Activated CD4-positive, alpha-beta T cell treated with anti-CD3 and anti-CD28 coated beads, Interleukin-2, amount 10 ng/mL, durations not matched to agents 24 days and 14 days (primary cell): Measurements from ENCODE around the gene SNX8. TPM values are rescaled to one million over a fixed set of nuclear protein-coding genes. Genes with fewer than 3 reads are reported as not detected.
A peak's percentile ranks its signal among the peaks of the same experiment; 100 is the strongest.

Experiments
- DNase-seq: peaks from one replicate; pipeline ENCODE4 v3.0.0; 2022
- H3K27ac Mint-ChIP-seq: one replicate; pipeline ENCODE4 v1.8.0; 2022; ENCODE audit warnings: mild to moderate bottlenecking, mixed read lengths
- H3K27me3 Mint-ChIP-seq: one replicate; pipeline ENCODE4 v1.8.0; 2022; ENCODE audit warnings: mixed read lengths
- H3K36me3 Mint-ChIP-seq: one replicate; pipeline ENCODE4 v1.8.0; 2022; ENCODE audit warnings: low read depth, mild to moderate bottlenecking, mixed read lengths
- H3K4me1 Mint-ChIP-seq: one replicate; pipeline ENCODE4 v1.8.0; 2021; ENCODE audit warnings: mixed read lengths
- H3K4me3 Mint-ChIP-seq: one replicate; pipeline ENCODE4 v1.8.0; 2022; ENCODE audit warnings: mild to moderate bottlenecking, moderate library complexity, mixed read lengths
- H3K9me3 Mint-ChIP-seq: one replicate; pipeline ENCODE4 v1.8.0; 2021; ENCODE audit warnings: mixed read lengths
- intact Hi-C: fragments of 100-400 bp; cut with micrococcal nuclease; formaldehyde crosslinking; loops from one replicate; pipeline ENCODE4 v1.15.1; 2023
- total RNA-seq: library from RNA; stranded (reverse); gene quantifications from 2 replicates; pipeline ENCODE4 v1.2.3, GENCODE V29; 2022

The SNX8 gene
- total RNA-seq, 1 donor from 2014 or later: 42.4 TPM

DNA sequence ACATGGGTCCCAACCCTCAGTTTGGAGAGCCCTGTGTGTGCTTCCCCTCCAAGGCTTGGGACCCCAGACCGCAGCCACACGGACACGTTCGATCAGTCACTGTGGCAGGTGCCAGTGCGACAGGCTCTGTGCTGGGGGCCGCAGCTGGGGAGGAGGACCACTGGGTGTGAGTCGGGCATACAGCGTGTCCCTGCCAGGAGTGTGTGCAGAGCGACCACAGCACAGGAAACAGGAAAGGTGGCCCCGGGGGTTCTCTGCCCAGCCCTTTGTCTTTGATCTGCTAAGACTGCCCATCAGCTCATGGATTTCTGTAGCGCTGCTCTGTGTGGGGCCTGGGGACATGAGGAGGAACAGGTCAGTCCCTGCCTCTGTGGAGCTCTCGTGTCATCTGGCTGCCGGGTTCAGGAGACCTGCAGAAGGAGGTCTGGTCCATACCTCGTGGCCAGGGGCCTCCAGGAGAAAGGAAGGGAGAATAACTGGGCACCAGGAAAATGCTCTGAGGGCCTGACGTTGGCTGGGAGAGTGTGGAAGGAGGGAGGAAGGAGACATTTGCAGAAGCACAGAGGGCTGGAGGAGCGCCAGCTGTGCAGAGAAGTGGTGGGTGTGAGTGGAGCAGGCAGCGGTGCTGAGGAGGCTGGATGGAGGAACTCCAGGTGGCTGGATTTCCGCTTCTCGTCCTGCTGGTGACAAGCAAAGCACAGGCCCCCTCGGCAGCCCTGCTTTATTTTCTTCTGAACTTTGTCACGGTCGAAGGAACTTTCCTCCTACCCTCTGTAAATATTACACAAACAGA is 68.2 kb downstream of the SNX8 start:
- Mint-ChIP-seq H3K27ac (no peak overlapping the region), H3K36me3 (peaks cover 12% of the 10 kb centered on the region), H3K4me3 (no peak overlapping the region), H3K9me3 (no peaks in the 10 kb centered on the region), H3K27me3 (no peaks in the 10 kb centered on the region), H3K4me1 (peaks cover 26% of the 10 kb centered on the region)
- no peak for DNase-seq
- intact Hi-C loops: no loop called here

DNA sequence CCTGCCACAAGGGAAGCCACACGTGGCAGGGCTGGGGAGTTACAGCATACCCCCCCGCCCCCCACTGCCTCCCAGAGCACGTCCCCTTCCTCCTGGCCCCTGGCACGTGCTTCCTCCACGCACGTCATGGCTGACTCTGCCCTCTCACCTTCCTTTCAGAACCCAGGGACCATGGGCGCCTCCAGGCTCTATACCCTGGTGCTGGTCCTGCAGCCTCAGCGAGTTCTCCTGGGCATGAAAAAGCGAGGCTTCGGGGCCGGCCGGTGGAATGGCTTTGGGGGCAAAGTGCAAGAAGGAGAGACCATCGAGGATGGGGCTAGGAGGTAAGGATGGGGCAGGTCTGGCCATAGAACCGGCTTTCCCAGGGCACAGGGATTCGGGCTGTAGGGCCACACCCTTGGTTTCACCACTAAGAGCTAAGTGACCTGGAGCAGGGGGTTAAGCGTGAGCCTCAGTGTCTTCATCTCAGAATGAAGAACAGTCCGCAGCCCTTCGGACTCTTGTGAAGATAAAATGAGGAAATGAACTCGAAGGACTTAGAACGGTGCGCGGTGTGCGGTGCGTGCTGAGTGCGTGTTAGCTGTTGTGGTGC is 69.7 kb downstream of the SNX8 start:
- Mint-ChIP-seq H3K4me1 (peaks cover 23% of the 10 kb centered on the region), H3K4me3 (no peak overlapping the region), H3K27ac (no peak overlapping the region), H3K27me3 (no peaks in the 10 kb centered on the region), H3K9me3 (no peaks in the 10 kb centered on the region), H3K36me3 (peaks cover 11% of the 10 kb centered on the region)
- intact Hi-C loops: no loop called here
- no peak for DNase-seq

DNA sequence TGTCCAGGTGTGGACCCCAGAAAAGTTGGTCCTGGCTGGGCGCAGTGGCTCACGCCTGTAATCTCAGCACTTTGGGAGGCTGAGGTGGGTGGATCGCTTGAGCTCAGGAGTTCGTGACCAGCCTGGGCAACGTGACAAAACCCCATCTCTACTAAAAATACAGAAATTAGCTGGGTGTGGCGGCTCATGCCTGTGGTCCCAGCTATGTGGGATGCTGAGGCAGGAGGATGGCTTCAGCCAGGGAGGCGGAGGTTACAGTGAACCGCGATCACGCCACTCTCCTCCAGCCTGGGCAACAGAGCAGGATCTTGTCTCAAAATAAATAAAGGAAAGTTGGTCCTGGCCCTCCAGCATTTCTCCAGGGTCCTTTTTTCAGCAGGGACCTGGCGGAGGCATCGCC is 70.8 kb downstream of the SNX8 start:
- Mint-ChIP-seq H3K4me1 (peaks cover 14% of the 10 kb centered on the region), H3K9me3 (no peaks in the 10 kb centered on the region), H3K27ac (no peak overlapping the region), H3K4me3 (peak overlapping the region; percentile 96), H3K36me3 (peaks cover 10% of the 10 kb centered on the region), H3K27me3 (no peaks in the 10 kb centered on the region)
- intact Hi-C loops: loop anchor here (2.0 kb wide), 1 partner anchor 71 kb away; the partner anchor contains the start of gene SNX8
- no peak for DNase-seq

DNA sequence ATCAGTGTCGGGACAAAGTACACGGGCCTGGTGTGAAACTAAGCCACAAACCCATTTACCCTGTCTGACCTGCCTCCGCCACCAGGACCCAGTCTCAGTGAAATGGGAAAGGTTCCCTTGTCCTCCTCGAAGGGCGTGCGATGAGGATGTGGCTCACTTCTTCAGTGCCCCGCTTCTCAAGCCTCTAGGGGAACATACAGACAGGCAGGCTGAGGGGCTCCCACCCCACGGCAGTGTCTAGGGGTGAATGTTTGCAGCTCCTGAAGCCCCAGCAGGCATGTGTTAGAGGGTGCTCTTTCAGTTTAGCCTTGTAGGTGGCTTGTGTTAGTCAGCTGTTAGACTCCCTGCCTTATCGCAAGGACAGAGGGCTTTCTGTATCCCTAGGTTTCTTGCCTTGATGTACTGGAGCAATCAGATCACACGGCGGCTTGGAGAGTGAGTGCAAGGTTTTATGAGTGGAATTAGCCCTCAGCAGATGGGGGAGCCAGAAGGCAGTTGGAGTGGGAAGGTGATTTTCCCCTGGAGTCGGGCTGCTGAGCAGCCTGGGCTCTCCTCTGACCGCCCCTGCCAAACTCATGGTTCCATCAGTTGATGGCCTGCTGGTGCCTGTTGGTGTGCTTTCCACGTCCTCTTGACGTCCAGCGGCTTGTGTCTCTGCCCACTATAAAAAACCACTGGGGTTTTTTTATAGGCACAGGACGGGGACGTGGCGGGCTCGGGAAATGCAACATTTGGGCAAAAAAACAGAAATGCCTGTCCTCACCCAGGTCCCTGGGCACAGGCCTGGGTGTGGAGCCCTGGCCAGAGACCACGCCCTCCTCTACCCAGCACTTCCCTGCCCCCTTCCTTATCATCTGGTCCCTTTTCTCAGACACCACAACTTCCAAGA is 71.5 kb downstream of the SNX8 start:
- DNase-seq: peak; percentile 77
- peak overlapping the region; percentile 89 for H3K27ac Mint-ChIP-seq
- peaks cover 14% of the 10 kb centered on the region for H3K36me3 Mint-ChIP-seq
- no peaks in the 10 kb centered on the region for H3K27me3 Mint-ChIP-seq
- H3K9me3 Mint-ChIP-seq: no peaks in the 10 kb centered on the region
- H3K4me3 Mint-ChIP-seq: peak overlapping the region; percentile 96
- H3K4me1 Mint-ChIP-seq: peaks cover 11% of the 10 kb centered on the region
- intact Hi-C loops: loop anchor here (1.0 to 2.0 kb wide), 3 partner anchors 10 to 111 kb away; partner anchors contain the start of genes MAD1L1 and SNX8

DNA sequence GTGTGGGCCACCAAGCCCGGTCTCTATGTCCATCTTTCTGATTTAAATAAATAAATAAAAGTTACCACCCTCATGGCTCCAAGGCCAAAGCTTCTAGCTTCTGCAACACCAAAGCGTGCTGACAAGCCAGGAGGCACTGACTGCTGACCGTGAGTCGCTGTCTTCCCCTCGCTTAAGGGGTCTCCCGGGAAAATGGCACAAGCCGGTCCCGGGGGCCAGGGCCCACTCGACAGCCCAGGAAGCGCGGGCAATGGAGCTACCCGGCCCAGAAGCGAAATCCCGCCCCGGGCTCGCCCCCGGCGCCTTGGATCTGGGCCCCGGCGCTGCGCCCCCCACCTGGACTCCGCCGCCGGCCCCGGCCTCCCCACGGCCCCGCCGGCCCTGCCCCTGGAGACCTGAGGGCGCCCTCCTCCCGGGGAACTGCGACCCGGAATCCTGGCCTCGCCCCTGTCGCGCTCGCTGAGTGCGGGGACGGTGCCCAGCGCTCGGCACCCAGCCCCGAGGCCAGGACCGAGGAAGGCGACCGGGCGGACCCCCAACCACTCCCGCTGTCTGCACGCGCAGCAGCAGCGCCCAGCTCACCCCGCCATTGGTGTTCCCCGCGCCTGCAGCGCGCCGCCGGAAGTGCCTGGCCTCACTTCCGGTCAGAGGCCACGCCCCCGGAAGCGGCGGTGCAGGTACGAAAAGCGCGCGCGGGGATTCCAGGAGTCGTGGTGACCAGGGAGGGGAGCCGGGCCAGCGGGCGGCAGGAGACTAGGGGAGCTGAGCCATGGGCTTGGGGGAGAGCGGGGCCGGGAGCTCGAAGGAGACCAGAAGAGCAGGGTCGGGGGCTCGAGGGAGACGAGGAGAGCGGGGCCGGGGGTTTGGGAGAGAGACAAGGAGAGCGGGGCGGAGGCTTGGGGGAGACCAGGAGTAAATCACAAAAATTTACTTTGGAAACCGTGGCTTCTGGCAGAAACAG is 72.4 kb downstream of the SNX8 start, which contains the start of the genes MRM2 and NUDT1:
Gene MRM2 (minus strand): TSS at position 626 of the 961 bp plus-strand sequence. CDS start 36 bp downstream, at position 590.
Gene NUDT1 (plus strand): TSS at position 647 of the 961 bp plus-strand sequence. CDS start 2,349 bp downstream, outside the sequence.
- Mint-ChIP-seq H3K27me3 (no peaks in the 10 kb centered on the region), H3K9me3 (no peaks in the 10 kb centered on the region), H3K27ac (peak within 1 kb of the TSS; percentile 89), H3K4me3 (peak within 1 kb of the TSS; percentile 96), H3K4me1 (peaks cover 11% of the 10 kb centered on the region), H3K36me3 (peaks cover 20% of the 10 kb centered on the region)
- intact Hi-C loops: loop anchor here (1.0 to 2.0 kb wide), 3 partner anchors 10 to 111 kb away; partner anchors contain the start of genes MAD1L1 and SNX8
- peak; percentile 95 for DNase-seq

DNA sequence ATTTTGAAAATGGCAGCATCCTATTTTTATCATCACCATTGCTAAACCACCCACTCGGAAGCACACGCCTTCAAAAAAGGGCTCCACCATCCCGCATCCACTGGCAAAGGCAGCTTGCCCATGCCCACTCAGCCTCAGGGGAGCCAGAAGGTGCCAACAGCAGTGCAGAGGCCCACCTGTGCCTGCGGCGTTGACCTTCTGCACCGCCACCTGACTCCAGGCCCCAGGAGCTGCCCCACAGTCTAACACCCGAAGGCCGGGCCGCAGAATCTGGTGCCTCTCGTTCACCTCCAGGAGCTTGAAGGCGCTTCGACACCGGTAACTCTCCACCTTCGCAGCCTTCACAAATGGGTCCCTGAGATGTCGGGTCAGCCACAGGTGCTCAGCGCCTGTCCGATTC is 75.0 kb downstream of the SNX8 start:
- Mint-ChIP-seq H3K27me3 (no peaks in the 10 kb centered on the region), H3K4me3 (peak overlapping the region; percentile 39)
- intact Hi-C loops: no loop called here

DNA sequence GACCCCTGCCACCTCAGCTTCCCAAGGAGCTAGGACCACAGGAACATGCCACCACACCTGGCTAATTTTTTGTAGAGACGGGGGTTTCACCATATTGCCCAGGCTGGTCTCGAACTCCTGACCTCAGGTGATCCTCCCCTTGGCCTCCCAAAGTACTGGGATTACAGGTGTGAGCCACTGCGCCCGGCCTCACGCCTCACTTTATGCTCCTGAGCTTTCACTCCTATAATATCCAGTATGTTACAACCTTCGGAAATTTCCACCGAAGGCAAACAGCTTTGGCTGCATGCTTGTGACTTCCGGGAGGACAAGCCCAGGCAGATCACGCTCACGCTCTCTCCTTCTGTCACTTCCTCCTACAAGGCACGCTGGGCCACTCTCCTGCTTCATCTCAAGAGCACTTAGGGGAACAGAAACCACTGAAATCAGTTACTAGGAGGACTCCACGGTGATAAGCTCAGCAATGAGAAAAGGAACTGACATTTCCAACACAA is 77.1 kb downstream of the SNX8 start:
- peak overlapping the region; percentile 8 for H3K27ac Mint-ChIP-seq
- H3K4me1 Mint-ChIP-seq: peaks cover 8% of the 10 kb centered on the region
- no peak for DNase-seq
- no peaks in the 10 kb centered on the region for H3K9me3 Mint-ChIP-seq
- no peak overlapping the region for H3K4me3 Mint-ChIP-seq
- no peaks in the 10 kb centered on the region for H3K27me3 Mint-ChIP-seq
- intact Hi-C loops: no loop called here
- H3K36me3 Mint-ChIP-seq: peaks cover 37% of the 10 kb centered on the region

More for the DNA sequence above, 75.0 kb downstream of the SNX8 start:
- H3K36me3 Mint-ChIP-seq: peaks cover 34% of the 10 kb centered on the region
- peaks cover 6% of the 10 kb centered on the region for H3K4me1 Mint-ChIP-seq
- H3K9me3 Mint-ChIP-seq: no peaks in the 10 kb centered on the region
- no peak overlapping the region for H3K27ac Mint-ChIP-seq
- no peak for DNase-seq

DNA sequence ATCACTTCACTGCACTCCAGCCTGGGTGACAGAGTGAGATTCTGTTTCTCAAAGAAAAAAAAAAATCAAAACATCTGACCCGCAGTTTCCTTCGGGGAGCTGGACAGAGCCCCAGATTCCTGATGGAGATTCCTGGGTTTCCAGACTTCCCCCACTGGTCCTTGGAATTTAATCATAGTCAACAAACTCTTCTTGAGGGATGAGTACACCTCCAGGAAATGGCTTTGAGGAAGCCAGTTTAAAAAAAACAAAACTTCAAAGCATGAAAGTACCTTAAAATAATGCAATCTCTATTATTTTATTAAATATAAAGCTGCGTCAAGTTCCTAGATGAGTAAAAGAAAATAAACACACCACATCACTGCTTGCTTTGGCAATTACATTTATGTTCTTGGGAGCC is 80.3 kb downstream of the SNX8 start:
- H3K9me3 Mint-ChIP-seq: no peaks in the 10 kb centered on the region
- peaks cover 37% of the 10 kb centered on the region for H3K36me3 Mint-ChIP-seq
- H3K4me3 Mint-ChIP-seq: peak overlapping the region; percentile 58
- intact Hi-C loops: loop anchor here (5.0 kb wide), 4 partner anchors 118 to 667 kb away; partner anchors contain the start of genes CHST12 and EIF3B
- no peak for DNase-seq
- no peak overlapping the region for H3K27ac Mint-ChIP-seq
- no peaks in the 10 kb centered on the region for H3K27me3 Mint-ChIP-seq
- H3K4me1 Mint-ChIP-seq: peaks cover 21% of the 10 kb centered on the region

DNA sequence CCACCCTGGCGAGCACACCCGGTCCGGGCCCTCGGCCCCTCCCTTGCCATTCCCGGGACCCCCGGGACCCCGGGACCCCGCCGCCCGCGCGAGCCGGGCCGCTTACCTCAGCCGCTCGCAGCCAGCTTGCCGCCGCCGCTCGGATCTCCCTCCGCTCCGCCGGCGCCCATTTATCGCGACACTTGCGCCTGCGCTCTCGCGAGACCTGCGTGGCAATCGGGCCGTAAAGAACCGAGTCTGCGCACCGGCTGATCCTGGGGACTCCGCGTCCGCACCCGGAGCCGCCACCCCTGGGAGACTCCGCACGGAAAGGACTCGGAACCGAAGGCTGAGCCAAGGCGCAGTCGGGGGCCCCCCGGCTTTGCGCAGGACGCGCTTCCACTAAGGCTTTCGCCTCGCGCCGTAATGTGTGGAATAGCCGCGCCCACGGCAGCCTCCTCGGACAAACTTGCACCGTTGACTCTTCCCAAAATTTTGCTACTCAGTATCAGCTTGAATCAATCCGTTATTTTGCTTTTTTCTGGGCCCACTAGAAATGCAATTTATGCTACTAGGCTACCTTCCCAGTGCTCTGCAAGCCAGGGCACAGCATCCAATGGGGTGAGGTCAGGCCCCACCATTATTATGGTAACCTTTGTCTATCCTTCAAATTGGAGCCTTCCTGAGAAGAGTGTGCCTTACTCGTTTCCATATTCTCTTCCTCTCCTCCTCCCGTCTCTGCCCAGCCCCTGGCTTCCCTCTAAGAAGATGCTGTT is 81.3 kb downstream of the SNX8 start, which contains the start of gene MAD1L1:
Gene MAD1L1 (minus strand): TSS at position 180 of the 755 bp plus-strand sequence. CDS start 2,812 bp downstream, outside the sequence.
- peaks cover 20% of the 10 kb centered on the region for H3K4me1 Mint-ChIP-seq
- peak within 1 kb of the TSS; percentile 87 for H3K27ac Mint-ChIP-seq
- no peaks in the 10 kb centered on the region for H3K9me3 Mint-ChIP-seq
- DNase-seq: peak; percentile 98
- no peaks in the 10 kb centered on the region for H3K27me3 Mint-ChIP-seq
- intact Hi-C loops: loop anchor here (1.0 to 5.0 kb wide), 5 partner anchors 9 to 666 kb away; partner anchors contain the start of genes CHST12, EIF3B, MRM2 and NUDT1
- H3K36me3 Mint-ChIP-seq: peaks cover 29% of the 10 kb centered on the region
- H3K4me3 Mint-ChIP-seq: peak within 1 kb of the TSS; percentile 88

DNA sequence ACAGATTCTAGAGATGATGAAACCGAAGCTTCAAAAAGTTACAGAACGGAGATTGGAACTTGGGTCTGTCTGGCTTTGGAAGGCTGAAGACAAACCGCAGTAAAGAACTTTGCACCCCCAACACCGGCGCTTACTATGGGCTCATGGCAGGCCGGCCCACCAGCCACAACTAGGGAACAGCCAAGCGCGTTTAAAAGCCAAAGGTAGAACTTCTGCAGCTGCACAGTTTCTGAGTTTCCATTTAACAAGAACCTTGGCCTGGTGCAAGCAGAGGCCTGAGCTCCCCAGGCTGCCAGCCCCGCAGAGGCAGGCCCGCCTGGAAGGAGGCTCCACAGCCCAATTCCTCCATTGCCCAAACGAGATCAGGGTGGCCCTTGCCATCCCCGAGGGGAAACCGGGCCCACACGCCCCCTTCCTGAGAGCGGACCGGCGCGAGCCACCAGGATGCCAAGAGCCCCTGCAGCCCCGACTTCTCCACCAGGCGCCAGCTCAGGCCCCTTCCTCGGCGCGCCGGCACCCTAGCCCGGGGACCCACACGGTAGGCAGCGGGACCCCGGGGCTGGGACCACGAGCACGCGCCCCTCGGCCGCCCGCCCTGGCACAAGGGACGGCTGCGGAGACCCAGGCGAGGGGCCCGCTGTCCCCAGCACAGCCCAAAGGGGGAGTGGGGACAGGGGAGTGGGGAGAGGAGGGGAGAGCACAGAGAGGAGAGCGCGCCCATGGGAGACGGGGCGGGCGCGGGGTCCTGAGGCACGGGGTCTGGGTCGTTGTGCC is 82.1 kb downstream of the SNX8 start:
- Mint-ChIP-seq H3K27ac (peak overlapping the region; percentile 77), H3K4me1 (peaks cover 20% of the 10 kb centered on the region), H3K4me3 (peak overlapping the region; percentile 88), H3K36me3 (peaks cover 25% of the 10 kb centered on the region), H3K27me3 (no peaks in the 10 kb centered on the region), H3K9me3 (no peaks in the 10 kb centered on the region)
- DNase-seq: peak; percentile 78
- intact Hi-C loops: loop anchor here (1.0 to 5.0 kb wide), 5 partner anchors 10 to 665 kb away; partner anchors contain the start of genes CHST12, EIF3B, MRM2 and NUDT1

DNA sequence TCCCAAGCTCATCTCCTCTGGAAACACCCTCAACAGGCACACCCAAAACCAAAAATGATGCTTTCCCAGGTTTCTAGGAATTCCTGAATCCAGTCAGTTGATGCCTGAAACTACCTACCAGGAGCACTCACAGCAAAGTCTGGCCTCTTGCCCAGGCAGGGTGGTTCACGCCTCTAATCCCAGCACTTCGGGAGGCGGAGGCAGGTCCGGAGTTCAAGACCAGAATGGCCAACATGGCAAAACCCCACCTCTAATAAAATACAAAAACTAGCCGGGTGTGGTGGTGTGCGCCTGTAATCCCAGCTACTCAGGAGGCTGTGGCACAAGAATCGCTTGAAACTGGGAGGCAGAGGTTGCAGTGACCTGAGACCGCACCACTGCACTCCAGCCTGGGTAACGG is 83.4 kb downstream of the SNX8 start:
- intact Hi-C loops: loop anchor here (5.0 kb wide), 4 partner anchors 119 to 664 kb away; partner anchors contain the start of genes CHST12 and EIF3B
- Mint-ChIP-seq H3K4me3 (no peak overlapping the region), H3K9me3 (no peaks in the 10 kb centered on the region), H3K4me1 (peaks cover 21% of the 10 kb centered on the region), H3K27me3 (no peaks in the 10 kb centered on the region), H3K27ac (no peak overlapping the region), H3K36me3 (peaks cover 24% of the 10 kb centered on the region)
- no peak for DNase-seq
